Globus pallidus (tissue), 1 donor: Measurements from ENCODE around the gene RIN1.
A peak's percentile ranks its signal among the peaks of the same experiment; 100 is the strongest.
"Not testable (repeated sequence)": the region's sequence is repeated elsewhere in the genome, so short reads cannot be mapped to it uniquely, and the experiment has no call there.

Experiments
- DNase-seq: peaks from one replicate; pipeline ENCODE4 v3.0.0-alpha.2; 2015; ENCODE audit warnings: low spot score

The RIN1 gene

DNA sequence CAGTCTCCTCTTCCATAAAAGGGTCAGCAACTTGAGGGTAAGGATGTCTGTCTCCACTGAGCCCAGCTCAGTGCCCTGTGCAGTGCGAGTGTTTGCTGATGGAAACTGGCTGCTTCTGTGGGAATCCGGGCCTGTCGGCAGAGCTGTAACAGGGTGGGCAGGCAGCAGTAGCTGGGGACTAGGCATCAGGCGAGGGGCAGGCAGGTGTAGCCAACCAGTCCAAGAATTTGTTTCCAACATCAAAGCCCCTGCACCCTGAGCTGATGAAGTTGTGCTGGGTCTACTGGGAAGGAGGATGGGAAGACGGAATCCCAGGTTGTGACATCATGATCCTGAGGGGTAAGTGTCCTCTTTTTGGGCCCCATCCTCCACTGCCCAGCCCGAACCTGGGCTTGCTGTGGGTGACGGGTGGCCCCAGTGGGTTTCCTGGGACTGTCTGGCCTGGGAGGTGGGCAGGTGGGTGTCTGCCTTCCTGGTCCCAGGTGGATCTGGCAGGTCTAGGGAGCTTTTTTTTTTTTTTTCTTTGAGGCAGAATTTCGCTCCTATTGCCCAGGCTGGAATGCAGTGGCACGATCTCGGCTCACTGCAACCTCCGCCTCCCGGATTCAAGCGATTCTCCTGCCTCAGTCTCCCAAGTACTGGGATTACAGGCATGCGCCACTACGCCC, 24.3 kb upstream of the RIN1 start:
- no peak for DNase-seq

DNA sequence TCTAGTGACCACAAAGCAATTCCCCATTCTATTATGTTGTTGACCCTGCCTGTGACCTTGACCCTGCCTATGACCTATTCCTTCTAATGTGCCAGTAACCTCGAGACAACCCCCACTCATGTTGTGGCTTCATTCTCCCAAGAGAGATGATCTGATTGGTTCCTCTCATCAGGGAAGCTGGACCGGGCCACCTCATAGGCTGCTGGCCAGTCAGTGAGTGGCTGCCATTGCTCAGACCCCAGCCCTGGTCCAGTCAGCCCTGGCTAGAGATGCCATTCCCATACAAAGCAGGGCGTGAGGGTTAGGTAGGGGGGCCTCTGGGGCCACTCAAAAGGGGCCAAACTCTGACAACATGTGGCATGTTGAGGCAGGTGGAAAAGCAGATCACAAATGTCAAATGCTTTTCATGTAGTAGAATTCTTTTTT, 23.4 kb upstream of the RIN1 start:
- no peak for DNase-seq

DNA sequence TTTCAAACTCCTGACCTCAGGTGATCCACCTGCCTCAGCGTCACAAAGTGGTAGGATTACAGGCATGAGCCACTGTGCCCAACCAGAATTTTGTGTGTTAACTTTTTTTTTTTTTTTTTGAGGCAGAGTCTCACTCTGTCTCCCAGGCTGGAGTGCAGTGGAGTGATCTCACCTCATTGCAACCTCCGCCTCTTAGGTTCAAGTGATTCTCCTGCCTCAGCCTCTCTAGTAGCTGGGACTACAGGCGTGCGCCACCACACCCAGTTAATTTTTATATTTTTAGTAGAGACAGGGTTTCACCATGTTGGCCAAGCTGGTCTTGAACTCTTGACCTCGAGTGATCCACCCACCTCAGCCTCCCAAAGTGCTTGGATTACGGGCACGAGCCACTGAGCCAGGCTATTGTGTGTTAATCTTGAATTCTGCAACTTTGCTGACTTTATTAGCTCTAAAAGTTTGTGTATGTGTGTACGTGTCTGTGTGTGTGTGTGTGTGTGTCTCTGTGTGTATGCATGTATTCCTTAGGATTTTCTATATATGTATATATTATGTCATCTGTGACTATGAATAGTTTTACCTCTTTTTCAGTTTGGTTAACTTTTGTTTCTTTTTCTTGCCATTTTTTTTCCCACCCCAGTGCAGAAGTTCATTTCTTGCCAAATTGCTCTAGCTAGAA, 14.5 kb upstream of the RIN1 start:
- not testable (repeated sequence) for DNase-seq

DNA sequence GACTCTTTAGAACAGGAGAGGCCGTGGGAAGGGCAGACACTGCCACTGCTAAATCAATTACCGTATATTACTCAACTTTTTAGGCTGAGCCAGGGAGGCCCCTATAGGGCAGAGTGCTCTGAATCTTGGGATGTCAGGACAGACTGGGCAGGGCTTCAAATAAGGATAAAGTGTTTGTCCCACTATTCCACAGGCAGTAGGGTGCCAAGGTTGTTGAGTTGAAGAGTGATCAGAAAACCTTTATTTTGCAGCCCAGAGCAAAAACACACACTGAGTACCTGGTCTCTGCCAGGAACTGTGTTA, 12.8 kb upstream of the RIN1 start:
- no peak for DNase-seq

DNA sequence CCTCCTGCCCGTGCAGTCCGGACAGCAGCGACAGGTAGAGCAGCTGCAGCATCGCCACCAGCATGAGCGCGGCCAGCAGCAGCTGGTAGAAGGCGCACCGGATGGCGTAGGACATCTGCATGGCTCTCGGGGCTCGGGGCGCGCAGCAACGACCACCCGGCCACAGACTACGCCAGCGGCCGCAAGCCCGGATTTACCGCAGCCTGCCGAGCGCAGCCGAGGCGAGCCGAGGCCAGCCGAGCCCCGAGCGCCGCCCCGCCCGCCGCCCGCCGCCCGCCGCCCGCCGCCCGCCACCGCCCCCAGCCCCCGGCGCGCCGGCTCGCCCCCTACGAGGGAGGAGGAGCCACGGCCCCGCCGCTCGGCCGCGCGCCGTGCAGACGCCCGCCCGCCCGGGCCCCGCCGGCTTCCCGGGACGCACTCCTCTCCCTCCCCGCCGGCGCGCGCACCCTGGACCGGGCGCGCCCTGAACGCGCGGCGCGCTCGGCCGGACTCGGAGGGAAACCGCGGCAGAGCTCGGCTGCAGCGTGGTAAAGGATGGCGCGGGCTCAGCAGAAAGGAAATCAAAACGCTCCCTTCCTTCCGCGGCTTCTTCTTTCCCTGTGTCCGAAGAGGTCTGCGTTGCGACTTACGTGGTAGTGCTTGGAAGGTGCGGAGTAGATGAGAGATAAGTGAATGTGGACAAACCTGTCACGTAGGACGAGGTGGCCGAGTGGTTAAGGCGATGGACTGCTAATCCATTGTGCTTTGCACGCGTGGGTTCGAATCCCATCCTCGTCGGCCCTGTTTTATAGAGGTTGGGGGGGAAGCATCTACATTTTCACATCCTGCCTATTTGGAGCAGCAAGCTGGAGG, 11.4 kb upstream of the RIN1 start, which contains the start of gene B4GAT1:
TSS of gene B4GAT1 (minus strand) at position 205 of the 852 bp plus-strand sequence. CDS start at position 121, 84 bp downstream.
- peak; percentile 83 for DNase-seq

DNA sequence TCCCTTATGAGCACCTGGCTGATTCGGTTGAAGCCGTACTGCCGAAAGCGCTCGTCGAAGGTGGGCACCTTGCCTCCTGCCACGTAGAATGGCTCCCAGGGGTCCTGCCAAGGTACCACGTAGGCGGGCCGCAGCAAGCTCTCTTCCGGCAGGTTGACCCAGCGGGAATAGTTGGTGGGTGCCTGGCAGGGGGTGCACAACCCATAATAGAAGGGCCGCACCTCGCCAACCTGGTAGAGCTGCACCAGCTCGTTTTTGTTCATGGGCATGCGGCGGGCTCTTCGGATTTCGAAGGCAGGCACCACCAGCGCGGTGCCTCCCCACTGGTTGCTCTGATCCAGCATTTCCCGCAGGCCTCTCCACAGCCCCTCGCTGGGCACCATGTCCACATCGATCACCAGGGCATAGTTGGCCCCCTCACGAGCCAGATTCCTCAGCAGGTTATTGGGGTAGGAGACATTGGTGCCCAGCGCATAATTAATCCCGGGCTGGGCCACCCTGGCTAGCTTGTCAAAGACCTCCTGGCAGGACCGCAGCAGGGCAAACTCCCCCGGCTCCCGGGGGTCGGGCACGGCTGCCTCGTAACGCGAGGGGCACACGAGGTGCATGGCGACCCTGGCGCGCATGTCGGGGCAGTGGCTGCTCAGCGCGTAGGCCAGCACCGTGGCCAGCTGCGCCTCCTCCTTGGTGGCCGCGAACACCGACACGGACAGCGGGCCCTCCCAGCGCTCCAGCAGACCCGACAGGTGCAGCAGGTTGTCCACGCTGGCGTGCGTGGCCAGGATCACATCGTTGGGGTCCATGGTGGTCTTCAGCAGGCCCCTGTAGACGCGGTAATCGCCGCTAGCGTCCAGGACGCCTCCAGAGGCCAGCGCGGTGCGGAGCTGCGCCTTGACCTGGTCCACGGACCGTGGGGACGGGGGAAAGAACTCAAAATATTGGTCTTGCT, 10.5 kb upstream of the RIN1 start:
- no peak for DNase-seq

DNA sequence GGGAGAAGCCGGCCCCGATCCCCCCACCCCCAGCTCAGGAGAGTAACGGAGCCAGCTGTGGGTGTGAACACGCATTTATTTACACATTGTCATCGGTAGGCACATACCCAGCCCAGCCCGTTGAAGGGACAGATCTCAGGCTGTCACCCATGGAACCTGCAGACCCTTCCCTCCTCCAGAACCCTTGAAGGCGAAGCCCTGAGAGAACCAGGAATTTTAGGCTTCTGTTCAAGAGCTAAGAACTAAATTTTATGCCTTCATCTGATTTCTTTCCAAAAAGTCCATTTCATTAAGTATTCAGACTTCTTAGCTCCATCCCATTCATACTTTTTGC, 9.0 kb upstream of the RIN1 start:
- no peak for DNase-seq

DNA sequence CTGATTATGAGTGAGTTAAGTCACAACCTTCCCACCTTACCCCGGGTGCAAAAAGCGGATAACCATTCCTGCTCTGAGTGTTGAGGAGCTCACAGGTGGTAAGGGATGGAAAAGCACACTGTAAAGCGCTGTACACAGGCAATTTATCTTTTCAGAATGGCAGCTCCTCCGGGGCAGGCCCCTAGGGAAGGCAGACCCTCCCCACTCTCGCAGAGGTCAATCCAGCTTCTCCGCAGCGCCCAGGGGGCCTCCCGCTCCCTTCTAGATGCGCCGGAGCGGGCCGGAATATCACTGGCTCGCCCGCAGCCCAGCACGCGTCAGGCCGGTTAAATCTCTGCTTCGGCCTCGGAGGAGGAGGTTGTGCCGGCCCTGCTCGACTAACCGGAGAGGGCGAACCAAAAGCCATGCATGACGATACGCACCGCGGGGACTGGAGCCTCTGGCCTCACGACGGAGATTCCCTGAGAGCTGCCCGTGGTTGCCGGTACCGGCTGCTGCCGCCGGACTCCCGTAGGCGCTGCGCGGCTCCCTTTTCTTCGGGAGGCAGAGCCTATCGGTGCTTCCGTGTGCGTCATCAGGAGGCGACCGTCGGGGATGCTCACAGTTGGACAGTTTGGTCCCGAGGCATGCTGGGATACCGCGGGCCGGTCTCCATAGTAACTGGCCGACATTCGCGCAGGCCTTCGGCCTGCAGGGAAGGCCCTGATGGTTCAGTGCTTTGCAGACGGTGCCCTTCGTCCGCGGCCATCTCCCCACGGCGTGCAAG, 8.5 kb upstream of the RIN1 start, which contains the start of gene BRMS1:
TSS of gene BRMS1 (minus strand) at position 555 of the 766 bp plus-strand sequence. CDS start 2,870 bp downstream, outside the sequence.
- peak; percentile 95 for DNase-seq

DNA sequence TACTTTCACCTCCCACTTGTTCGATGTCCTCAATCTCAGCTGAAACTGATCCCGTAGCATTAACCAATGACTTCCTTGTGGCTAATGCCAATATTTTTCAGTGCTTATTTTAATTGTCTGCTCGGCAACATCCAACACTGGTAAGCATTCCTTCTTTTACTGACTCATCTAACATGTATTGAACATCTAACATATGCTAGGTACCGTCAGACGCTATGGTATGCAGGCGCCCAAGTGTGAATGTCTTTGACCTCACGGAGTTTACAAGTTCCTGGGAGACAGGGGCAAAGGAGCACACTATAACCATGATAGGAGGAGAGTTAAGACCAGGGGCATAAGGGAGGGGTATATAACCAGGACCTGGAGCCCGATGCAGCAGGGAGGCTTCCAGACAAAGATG, 6.9 kb upstream of the RIN1 start:
- DNase-seq = no peak

DNA sequence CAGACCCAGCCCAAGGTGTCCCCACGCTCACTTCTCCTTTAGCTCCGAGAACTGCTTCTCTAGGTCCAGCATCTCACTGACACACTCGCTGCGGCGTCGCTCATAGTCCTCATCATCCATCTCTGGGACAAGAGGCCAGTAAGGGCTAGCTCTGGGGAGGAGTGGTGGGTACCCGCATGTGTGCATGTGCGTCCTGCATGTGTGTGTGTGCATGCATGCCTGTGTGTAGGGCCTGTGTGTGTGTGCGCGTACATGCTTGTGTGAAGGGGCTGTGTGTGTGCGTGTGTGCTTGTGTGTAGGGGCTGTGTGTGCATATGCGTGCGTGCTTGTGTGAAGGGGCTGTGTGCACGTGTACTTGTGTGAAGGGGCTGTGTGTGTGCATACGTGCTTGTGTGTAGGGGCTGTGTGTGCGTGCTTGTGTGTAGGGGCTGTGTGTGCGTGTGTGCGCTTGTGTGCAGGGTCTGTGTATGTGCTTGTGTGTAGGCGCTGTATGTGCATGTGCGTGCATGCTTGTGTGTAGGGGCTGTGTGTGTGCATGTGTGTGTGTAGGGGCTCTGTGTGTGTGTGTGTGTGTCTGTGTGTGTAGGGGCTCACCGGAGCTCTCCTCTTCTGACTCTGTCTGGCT, 5.4 kb upstream of the RIN1 start:
- no peak for DNase-seq

DNA sequence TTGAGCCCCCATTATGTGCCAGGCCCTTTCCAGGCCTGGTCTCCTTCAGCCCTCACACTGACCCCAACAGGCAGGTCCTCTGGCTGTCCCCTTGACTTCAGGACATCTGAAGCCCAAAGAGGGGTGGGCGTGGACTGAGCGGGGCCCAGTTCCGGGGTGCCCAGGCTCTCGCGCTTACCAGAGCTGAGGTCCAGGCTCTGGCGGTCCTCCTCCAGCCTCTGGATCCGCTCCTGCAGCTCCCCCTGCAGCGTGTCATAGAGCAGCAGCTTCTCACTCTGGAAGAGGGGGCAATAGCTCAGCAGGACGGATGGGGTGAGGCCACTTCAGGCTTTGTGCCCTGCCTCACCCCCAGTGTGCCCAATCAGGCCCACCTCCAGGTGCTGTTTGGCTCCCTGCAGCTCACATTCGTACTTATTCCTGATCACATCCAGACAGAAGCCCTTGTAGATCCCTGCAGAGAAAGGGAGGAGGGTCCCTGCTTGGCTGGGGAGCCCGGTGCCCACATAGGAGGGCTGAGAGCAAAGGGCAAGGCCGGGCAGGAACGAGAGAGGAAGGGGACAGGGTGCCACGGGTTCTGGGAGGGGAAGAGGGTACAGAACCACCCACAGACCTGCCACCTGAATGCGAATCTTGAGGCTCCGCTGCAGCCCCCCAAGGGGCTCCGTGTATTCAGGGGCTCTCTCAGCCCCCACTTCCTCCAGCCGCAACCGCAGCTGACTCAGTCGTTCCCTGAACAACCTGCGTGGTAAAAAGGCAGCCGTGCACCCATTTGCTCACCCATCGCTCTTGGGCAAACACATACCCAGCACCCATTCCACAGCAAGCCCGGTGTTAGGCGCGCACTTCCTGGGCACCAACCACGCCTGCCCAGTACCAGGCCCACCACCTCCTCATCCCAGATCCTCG, 4.6 kb upstream of the RIN1 start:
- no peak for DNase-seq

DNA sequence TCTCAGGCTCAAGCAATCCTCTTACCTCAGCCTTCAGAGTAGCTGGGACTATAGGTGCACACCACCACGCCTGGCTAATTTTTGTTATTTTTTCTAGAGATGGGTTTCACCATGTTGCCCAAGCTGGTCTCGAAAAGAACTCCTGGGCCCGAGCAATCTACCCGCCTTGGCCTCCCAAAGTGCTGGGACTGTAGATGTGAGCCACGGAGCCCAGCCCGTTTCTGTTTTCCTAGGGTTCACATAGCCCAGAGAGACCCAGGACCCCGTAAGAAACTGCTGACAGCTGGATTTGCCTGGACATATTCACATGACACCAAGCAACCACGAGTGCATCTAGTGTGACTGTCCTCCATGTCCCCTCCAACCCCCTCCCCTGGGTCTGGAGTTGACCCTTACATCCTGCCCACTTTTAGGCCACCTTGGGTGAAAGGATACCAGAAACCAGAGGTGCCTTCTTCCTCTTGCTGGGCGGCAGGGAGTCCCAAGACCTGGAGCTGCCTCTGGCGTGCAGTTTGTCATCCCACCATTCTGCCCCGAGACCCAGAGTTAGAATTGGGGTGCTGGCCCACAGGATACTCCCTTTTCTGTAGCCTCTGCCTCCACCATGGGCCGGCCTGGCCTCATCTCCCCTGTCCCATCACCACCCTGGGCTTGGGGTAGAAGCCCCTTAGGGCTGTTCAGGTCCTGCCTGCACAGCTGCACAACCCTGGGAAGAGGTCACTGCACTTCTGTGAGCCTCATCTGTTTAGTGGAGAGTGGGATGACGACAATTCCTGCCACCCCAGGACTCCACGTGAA, 3.7 kb upstream of the RIN1 start:
- DNase-seq = no peak

DNA sequence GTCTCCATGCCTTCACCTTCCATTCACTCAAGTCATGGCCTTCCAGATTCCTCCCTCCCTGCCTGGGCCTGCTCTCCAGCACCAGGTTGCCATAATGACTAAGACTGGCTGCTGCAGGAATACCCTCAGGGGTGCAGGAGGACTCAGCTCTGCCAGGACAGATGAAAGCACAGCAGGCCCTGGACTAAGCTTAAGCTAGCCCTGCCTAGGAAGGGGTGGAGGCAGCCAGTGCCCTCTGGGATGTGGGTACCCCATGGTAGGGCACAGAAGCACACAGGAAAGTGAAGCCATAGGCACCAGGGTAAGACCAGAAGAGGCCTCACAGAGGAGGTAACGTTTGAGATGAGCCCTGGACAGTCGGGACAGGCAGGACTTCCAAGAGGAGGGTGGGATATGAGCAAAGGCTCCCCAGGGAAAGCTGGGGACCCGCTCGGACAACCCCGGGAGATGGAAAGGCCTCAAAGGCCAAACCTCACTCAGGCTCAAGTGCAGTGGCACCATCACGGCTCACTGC, 3.0 kb upstream of the RIN1 start:
- DNase-seq = no peak

DNA sequence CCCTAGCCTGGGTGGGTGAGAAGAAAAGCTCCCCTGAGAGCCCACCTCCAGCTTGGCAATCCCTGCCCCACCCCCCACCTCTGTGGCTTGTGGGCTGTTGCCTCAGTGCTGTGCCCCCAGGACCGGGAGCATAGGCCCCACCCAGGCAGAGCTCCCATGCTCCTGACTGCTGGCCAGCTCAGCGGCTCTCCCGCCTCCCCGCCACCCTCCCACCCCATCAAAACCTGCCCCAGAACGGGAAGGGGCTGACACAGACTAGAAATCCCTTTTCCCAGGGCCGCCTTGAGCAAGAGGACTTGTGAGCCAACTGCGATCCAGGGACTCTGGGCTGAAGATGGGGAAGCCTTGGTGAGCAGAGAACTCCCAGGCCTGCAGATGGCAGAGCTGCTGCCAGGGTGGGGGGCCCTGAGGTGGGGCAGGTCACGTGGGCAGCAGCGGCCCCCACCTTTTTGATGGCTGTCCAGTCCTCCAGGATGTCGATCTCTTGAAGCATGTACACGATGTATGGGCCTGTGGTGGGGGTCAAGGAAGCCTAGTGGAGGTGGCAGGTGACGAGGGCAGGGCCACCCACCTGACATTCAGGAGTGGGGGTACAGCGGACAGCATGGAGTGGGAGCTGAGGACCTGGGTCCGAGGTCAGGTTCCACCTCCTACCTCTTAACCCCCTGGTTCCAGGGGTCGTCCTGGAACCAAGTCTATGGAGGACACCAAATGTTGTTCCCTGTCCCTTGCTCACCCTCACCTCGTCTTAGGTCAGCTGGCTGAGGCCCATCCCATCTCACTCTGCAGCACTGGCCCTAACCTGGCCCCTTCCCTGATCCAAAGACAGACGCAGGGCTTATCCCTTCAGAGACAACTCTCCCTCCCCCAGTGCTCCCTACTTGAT, 2.3 kb upstream of the RIN1 start:
- DNase-seq = no peak

DNA sequence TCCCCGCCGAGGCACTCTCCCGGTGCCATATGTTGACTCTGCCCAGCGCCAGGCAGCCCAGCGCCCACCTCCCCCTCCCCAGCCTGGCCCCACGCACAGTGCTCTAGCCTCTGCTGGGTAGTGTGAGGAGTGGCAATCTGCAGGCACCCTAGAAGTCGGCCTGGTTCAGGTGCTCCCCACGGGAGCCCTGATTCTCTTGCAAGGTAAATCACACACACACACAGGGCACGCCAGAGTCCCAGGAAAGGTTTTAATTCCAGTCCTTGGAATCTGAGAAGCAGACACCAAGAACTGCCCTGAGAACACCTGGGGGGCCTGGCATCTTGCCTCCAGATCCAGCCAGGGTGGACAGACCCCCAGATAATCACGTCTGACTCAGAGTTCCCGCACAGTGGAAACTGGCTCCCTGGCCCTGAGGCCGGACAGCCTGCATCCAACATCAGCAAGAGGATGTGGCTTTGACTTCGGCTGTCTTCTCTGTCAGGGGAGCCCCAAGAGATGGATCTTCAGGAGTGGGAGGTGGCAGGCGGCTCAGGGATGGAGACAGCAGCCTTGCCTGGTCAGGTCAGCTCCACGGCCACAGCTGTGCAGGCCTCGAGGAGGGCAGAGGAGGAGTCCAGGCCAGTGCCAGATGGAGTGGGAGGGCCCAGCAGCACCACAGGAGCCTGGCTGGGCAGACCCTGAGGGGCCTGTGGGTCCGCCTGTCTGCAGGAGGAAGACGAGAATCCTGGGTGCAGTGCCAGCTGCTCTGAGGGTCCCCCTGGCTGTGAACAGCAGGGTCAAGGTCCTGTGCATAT, 1.1 kb upstream of the RIN1 start:
- no peak for DNase-seq

DNA sequence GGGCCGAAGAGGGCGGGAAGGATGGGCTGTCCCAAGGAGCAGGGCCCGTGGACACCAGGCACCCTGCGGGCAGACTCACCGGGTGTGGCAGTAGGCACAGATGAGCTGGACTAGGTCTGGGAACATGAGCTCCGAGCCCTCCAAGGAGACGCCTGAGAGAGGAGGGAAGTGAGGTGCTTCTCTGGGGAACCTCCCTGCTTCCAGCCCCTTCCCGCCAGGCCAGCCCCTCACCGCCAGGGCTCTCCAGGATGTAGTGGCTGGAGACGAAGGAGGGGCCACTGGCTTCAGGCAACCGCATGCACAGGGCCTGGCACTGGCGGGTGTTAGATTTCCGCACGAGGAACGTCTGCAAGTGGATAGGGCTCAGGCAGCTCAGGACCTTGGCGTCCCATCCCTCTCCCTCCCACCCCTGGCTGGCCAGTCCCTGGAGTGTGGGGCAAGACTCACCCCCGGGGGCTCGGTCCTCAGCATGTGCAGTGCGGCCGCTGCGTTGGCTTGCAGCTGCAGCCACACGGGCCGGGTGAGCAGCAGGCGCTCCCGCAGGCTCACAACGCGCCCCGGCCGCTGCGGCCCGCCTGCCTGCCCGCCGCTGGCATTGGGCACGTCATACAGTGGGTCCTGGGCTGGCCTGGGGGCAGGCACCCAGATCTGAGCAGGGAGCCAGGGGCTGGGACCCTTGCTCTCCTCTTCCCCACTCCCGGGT, 552 bp downstream of the RIN1 start:
- no peak for DNase-seq
